Measurements from ENCODE around the gene AGTRAP.

Gene AGTRAP

DNA sequence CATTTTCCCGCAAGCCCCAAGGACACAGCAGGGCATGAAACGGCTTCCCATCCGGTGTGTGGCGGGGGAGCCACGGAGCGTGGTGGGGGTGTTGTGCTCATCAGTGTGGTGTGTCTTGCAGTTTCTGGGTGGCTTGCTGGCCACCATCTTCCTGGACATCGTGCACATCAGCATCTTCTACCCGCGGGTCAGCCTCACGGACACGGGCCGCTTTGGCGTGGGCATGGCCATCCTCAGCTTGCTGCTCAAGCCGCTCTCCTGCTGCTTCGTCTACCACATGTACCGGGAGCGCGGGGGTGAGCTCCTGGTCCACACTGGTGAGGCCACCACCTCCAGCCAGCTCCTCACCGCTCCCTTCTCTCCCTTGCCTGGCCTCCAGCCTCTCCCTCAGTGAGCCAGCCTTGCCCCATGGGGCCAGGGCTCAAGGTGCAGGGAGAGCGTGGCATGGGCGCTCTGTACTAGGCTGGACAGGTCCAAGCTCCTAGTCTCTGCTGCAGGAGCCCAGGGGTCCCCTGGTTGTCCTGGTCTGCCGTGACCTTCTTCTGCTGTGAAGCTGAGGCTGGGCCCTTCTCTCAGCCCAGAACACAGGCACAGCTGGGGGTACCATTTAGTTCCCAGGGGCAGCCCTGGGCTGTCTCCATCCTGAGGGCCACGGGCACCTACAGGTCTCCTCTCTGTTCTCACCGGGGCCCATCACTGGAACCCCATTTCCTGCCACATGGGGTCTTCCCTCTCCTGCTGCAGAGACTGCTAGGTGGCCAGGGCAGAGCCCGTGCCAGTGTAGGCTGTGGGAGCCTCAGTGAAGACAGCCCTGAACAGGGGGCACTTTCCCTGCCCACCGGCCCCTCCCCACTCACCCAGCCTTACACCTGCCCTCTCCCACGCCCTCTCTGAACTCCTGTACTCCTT is 12.6 kb downstream of the AGTRAP start:
- peak overlapping the region; percentile 38 to 77 for H3K27ac Mint-ChIP-seq
- peaks cover 25 to 26% of the 10 kb centered on the region in 2 donors for H3K4me1 Mint-ChIP-seq (ENCODE audit: low read depth in 2 of 2)
- ATAC-seq (replicated peaks), result peak; percentile 47
- no peaks in the 10 kb centered on the region for H3K9me3 Mint-ChIP-seq
- no peaks in the 10 kb centered on the region for H3K27me3 Mint-ChIP-seq
- DNase-seq, result no peak
- H3K4me3 Mint-ChIP-seq, result peak overlapping the region in 1 of 2 donors; percentile 66
- peaks cover 8% of the 10 kb centered on the region for H3K36me3 Mint-ChIP-seq (ENCODE audit: insufficient read depth)

DNA sequence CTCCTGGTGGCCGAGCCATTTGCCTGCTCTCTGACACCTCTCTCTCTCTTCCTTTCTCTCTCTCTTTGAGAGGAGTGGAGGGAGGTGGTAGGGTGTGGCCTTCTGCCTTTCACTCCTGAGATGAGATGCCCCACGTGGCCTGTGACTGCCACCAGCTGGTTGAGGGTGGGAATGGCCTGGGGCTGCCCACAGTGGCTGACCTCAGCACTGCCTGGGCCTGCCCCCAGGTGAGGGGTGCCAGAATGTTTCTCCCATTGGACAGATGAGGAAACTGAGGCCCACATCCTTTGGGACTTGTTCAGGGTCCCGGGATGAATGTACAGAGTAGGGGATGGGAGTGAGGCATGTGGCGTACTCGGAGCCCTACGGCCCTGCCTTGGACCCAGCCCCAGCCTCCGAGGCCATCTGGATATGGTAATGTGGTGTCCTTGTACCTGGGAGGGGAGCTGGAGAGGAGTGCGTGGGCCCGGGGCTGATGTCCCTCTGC is 13.3 kb downstream of the AGTRAP start:
- DNase-seq (peak in 2 of 3 experiments; percentile 38 to 48), ATAC-seq (replicated peaks) (peak; percentile 92)
- H3K27me3 Mint-ChIP-seq, result no peaks in the 10 kb centered on the region
- H3K27ac Mint-ChIP-seq, result peak overlapping the region; percentile 38 to 77
- peaks cover 8% of the 10 kb centered on the region for H3K36me3 Mint-ChIP-seq (ENCODE audit: insufficient read depth)
- H3K4me3 Mint-ChIP-seq, result peak overlapping the region in 1 of 2 donors; percentile 66
- H3K9me3 Mint-ChIP-seq, result no peaks in the 10 kb centered on the region
- H3K4me1 Mint-ChIP-seq (ENCODE audit: low read depth in 2 of 2), result peaks cover 29 to 31% of the 10 kb centered on the region in 2 donors

DNA sequence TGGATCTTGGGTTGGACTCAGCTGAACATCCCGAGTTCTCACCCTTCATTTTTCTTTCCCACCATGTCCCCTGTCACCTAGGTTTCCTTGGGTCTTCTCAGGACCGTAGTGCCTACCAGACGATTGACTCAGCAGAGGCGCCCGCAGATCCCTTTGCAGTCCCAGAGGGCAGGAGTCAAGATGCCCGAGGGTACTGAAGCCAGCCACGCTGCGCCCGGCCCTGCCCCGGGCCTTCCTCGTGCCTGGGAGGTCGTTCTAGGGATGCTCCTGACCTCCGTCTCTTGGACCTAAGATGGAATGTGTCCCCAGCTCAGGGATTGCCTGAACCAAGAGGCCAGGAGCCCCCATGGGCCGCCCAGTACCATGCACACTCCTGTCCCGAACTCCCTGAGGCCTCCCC is 14.1 kb downstream of the AGTRAP start:
- no peak for DNase-seq
- peaks cover 8% of the 10 kb centered on the region for H3K36me3 Mint-ChIP-seq (ENCODE audit: insufficient read depth)
- H3K9me3 Mint-ChIP-seq, result no peaks in the 10 kb centered on the region
- no peak for ATAC-seq (replicated peaks)
- H3K27ac Mint-ChIP-seq, result peak overlapping the region; percentile 58 to 79
- no peaks in the 10 kb centered on the region for H3K27me3 Mint-ChIP-seq
- H3K4me1 Mint-ChIP-seq (ENCODE audit: low read depth in 2 of 2), result peaks cover 26 to 28% of the 10 kb centered on the region in 2 donors
- H3K4me3 Mint-ChIP-seq, result no peak overlapping the region

DNA sequence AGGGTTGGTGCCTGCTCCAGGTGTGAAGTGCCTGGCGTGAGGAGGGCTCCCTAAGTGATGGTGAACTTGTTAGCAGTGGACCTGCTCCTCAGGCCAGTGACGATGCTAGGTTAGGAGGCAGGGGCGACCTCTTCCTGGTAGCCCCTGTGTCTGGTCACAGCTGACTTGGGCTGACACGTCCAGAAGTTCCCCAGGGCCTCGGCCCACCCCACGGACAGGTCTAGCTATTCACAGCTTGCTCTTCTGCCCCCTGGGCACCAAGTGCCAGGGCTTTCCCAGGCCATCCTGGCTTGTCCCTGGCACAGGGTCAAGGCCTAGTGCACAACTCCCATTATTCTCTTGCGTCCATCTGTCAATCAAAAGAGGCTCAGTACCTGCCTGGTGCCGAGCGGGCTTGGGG is 15.2 kb downstream of the AGTRAP start:
- Mint-ChIP-seq H3K27me3 (no peaks in the 10 kb centered on the region), H3K9me3 (no peaks in the 10 kb centered on the region), H3K4me3 (no peak overlapping the region), H3K4me1 (ENCODE audit: low read depth in 2 of 2) (peaks cover 23% of the 10 kb centered on the region in 2 donors), H3K27ac (peak overlapping the region in 1 of 2 donors; percentile 79), H3K36me3 (ENCODE audit: insufficient read depth) (peaks cover 8% of the 10 kb centered on the region)
- no peak for DNase-seq
- no peak for ATAC-seq (replicated peaks)

DNA sequence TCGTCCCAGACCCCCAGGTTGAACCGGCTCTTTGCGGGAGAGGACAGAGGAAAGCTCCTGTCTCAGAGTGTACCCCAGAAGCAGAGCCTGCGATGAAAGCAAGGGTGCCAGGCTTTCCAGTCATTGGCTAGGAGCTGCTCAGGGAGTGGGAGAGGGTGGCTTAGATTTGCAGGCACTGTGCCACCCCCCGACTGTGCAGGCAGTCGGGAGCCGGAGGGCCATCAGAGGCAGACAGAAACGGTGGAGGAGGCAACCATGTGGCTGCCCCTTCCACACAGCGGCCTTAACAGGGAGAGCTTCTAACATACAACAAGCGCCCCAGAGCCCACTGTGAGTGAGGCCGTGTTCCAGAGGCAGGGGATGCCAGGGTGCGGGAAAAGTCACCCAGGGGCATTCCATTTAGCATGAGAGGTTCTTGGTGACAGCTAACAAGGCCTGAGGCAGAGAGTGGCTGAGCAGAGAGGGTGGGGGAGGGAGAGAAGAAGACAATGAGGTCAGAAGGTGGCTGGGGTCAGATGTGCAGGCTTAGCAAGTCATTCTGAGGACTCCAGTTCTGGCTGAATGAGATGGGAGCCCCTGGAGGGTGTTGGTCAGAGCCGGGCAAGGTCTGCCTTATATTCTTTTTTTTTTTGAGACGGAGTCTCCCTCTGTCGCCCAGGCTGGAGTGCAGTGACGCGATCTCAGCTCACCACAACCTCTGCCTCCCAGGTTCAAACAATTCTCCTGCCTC is 16.6 kb downstream of the AGTRAP start:
- DNase-seq (no peak), ATAC-seq (replicated peaks) (no peak)
- peaks cover 16 to 19% of the 10 kb centered on the region in 2 donors for H3K4me1 Mint-ChIP-seq (ENCODE audit: low read depth in 2 of 2)
- H3K9me3 Mint-ChIP-seq, result no peaks in the 10 kb centered on the region
- peak overlapping the region; percentile 49 to 79 for H3K27ac Mint-ChIP-seq
- no peak overlapping the region for H3K4me3 Mint-ChIP-seq
- peaks cover under 1% of the 10 kb centered on the region for H3K36me3 Mint-ChIP-seq (ENCODE audit: insufficient read depth)
- H3K27me3 Mint-ChIP-seq, result no peaks in the 10 kb centered on the region

DNA sequence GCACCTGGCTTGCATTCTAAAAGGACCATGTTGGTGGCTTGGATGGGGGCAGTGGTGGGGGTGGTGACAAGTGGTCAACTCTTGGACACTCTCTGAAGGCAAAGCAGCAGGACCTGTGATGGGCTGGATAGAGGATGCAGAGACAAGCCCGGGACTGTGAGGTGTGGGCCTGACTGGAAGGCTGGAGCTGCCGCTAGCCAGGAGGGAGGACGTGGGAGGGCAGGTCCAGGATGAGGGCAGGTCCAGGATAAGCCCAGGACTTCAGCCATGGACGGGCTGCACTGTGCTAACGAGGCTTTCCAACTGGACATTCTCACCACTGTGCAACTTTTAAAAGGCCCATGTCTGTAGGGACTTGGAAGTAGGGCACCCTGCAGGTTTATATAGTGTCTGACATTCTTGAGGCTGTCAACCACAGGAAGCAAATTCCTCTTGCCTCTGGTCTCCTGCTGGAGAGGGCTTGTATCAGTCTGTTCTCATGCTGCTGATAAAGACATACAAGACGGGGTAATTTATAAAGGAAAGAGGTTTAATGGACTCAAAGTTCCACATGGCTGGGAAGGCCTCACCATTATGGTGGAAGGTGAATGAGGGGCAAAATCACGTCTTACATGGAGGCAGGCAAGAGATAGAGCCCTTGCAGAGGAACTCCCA is 17.7 kb downstream of the AGTRAP start:
- Mint-ChIP-seq H3K36me3 (ENCODE audit: insufficient read depth) (peaks cover 6% of the 10 kb centered on the region), H3K9me3 (no peaks in the 10 kb centered on the region), H3K27ac (peak overlapping the region in 1 of 2 donors; percentile 49), H3K27me3 (no peaks in the 10 kb centered on the region), H3K4me1 (ENCODE audit: low read depth in 2 of 2) (peaks cover 13 to 16% of the 10 kb centered on the region in 2 donors), H3K4me3 (no peak overlapping the region)
- no peak for ATAC-seq (replicated peaks)
- no peak for DNase-seq

DNA sequence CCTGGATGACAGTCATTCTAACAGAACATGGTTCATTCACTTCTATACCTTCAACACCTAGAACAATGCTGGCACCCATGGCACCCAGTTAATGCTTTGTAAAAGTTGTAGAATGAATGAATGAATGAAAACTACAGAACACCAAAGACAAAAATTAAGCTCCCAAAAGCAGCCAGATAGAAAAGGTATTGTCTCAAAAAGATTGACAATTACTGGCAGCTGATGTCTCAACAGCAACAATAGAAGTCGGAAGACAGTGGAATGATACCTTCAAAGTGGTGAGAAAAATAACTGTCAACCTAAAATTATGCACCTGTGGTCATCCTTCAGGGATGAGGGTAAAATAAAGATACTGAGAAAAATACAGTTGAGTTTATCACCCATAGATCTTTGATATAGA is 21.1 kb downstream of the AGTRAP start:
- no peak overlapping the region for H3K27ac Mint-ChIP-seq
- no peaks in the 10 kb centered on the region for H3K9me3 Mint-ChIP-seq
- peaks cover 10 to 11% of the 10 kb centered on the region in 2 donors for H3K4me1 Mint-ChIP-seq (ENCODE audit: low read depth in 2 of 2)
- H3K36me3 Mint-ChIP-seq (ENCODE audit: insufficient read depth), result peaks cover 6% of the 10 kb centered on the region
- peaks cover 9 to 17% of the 10 kb centered on the region in 2 donors for H3K27me3 Mint-ChIP-seq
- ATAC-seq (replicated peaks) (no peak), DNase-seq (no peak)
- no peak overlapping the region for H3K4me3 Mint-ChIP-seq

DNA sequence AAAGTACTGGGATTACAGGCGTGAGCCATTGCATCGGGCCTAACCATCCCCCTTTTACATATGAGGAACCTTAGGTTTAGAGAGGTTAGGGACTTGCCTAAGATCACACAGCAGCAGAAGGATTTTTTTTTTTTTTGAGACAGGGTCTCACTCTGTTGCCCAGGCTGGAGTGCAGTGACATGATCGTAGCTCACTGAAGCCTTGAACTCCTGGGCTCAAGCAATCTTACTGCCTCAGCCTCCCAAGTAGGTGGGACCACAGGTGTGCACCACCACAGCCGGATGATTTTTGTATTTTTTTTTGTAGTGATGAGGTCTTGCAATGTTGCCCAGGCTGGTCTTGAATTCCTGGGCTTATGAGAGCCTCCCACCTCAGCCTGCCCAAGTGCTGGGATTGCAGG is 23.9 kb downstream of the AGTRAP start:
- H3K4me1 Mint-ChIP-seq (ENCODE audit: low read depth in 2 of 2), result peaks cover 2 to 4% of the 10 kb centered on the region in 2 donors
- no peak overlapping the region for H3K27ac Mint-ChIP-seq
- H3K4me3 Mint-ChIP-seq, result peak overlapping the region in 1 of 2 donors; percentile 53
- DNase-seq (no peak), ATAC-seq (replicated peaks) (no peak)
- H3K27me3 Mint-ChIP-seq, result peaks cover 29 to 40% of the 10 kb centered on the region in 2 donors
- no peaks in the 10 kb centered on the region for H3K9me3 Mint-ChIP-seq
- H3K36me3 Mint-ChIP-seq (ENCODE audit: insufficient read depth), result peaks cover 6% of the 10 kb centered on the region

DNA sequence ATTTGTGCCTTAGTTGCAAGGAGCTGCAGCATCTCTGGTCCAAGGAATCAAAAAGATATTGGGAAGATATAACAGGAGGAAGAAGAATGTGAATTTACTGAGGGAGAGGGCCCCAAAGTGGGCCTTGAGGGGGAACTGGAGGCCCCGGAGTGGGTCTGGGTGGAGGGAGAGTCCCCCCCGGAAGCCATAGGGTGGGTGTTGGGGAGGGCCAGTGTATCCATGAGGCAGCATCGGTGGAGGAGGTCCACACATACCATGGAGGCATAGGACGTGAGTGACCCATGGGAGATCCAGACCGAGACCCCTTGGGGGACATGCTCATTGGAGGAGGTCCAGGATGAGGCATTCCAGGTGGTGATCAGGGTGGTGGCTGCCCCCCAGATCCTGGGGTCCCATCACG is 25.3 kb downstream of the AGTRAP start:
- H3K9me3 Mint-ChIP-seq, result no peaks in the 10 kb centered on the region
- DNase-seq, result no peak
- H3K27ac Mint-ChIP-seq, result no peak overlapping the region
- no peak for ATAC-seq (replicated peaks)
- peaks cover 2 to 4% of the 10 kb centered on the region in 2 donors for H3K4me1 Mint-ChIP-seq (ENCODE audit: low read depth in 2 of 2)
- H3K27me3 Mint-ChIP-seq, result peaks cover 29 to 50% of the 10 kb centered on the region in 2 donors
- peak overlapping the region; percentile 4 to 40 for H3K4me3 Mint-ChIP-seq
- H3K36me3 Mint-ChIP-seq (ENCODE audit: insufficient read depth), result peaks cover 6% of the 10 kb centered on the region

DNA sequence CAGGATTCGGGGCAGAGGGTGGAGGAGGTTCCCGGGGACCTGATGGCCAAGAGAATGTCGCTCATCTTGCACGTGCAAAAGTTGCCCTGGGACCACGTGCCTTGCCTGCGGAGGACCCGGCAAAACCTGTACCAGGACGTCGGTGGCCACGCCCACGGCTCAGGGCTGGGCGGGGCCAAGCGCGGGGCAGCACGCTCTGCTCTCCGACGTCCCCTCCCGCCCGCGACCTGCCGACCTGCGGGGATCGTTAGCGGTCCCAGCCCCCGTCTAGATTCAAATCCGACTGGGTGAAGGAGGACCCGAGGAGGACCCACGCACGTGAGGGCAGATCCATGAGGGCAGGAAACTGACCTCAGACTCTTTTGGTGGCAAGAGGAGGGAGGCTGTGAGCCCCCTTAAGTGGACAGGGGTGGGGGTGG is 26.1 kb downstream of the AGTRAP start, which contains the start of gene C1orf167:
Gene C1orf167 (plus strand): TSS at position 206 of the 419 bp plus-strand sequence. CDS start 2,208 bp downstream, outside the sequence.
- H3K4me3 Mint-ChIP-seq, result peak within 1 kb of the TSS; percentile 40
- ATAC-seq (replicated peaks) (peak; percentile 59), DNase-seq (peak in 1 of 3 experiments; percentile 9)
- peaks cover 6% of the 10 kb centered on the region for H3K36me3 Mint-ChIP-seq (ENCODE audit: insufficient read depth)
- H3K4me1 Mint-ChIP-seq (ENCODE audit: low read depth in 2 of 2), result peaks cover 2 to 4% of the 10 kb centered on the region in 2 donors
- no peak within 1 kb of the TSS for H3K27ac Mint-ChIP-seq
- H3K27me3 Mint-ChIP-seq, result peaks cover 29 to 50% of the 10 kb centered on the region in 2 donors
- H3K9me3 Mint-ChIP-seq, result no peaks in the 10 kb centered on the region

DNA sequence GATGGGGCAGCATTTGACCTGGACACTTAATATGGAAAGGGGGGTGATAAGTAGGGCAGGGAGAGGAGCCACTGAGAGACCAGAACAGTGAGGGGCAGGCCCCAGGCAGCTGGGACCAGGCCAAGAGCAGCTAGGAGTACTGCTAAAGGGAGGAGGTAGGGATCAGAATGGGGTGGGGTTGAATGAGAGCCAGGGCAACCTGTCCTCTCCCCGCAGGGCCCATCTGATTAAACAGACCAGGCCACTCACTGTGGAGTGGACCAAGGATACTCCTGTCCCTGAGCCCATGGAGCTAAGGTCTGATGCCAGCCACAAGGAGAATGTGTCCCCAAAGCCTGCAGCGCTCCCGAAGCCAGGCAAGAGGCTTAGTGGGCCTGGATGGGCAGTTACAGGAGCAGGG is 28.2 kb downstream of the AGTRAP start:
- DNase-seq (no peak), ATAC-seq (replicated peaks) (no peak)
- H3K27ac Mint-ChIP-seq, result no peak overlapping the region
- H3K4me3 Mint-ChIP-seq, result no peak overlapping the region
- no peaks in the 10 kb centered on the region for H3K9me3 Mint-ChIP-seq
- H3K27me3 Mint-ChIP-seq, result peaks cover 29 to 50% of the 10 kb centered on the region in 2 donors
- H3K36me3 Mint-ChIP-seq (ENCODE audit: insufficient read depth), result no peaks in the 10 kb centered on the region
- peaks cover 2 to 4% of the 10 kb centered on the region in 2 donors for H3K4me1 Mint-ChIP-seq (ENCODE audit: low read depth in 2 of 2)

DNA sequence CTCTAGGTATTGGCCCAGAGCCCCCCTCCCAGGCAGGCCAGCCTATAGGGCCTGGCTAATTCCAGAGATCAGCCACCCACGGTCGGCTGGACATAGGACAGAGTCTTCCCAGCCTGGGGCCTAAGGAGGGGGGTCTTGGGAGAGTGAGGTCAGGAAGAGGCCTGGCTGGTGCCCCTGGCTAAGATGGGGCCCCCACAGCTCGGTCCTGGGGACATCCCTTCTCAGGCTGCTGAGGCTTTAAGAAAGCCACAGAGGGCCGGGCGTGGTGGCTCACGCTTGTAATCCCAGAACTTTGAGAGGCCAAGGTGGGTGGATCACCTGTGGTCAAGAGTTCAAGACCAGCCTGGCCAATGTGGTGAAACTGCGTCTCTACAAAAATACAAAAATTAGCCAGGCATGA is 28.6 kb downstream of the AGTRAP start:
- no peak overlapping the region for H3K4me3 Mint-ChIP-seq
- peaks cover 2 to 4% of the 10 kb centered on the region in 2 donors for H3K4me1 Mint-ChIP-seq (ENCODE audit: low read depth in 2 of 2)

More for the DNA sequence above, 28.6 kb downstream of the AGTRAP start:
- Mint-ChIP-seq H3K27ac (no peak overlapping the region), H3K36me3 (ENCODE audit: insufficient read depth) (no peaks in the 10 kb centered on the region), H3K9me3 (no peaks in the 10 kb centered on the region), H3K27me3 (peaks cover 29 to 50% of the 10 kb centered on the region in 2 donors)
- no peak for DNase-seq
- ATAC-seq (replicated peaks), result no peak
